ENCODE data around the gene C4orf17. TPM values are rescaled to one million over a fixed set of nuclear protein-coding genes. Genes with fewer than 3 reads are reported as not detected.

Gene C4orf17
- total RNA-seq, 1 donor from 2014 or later: not detected

DNA sequence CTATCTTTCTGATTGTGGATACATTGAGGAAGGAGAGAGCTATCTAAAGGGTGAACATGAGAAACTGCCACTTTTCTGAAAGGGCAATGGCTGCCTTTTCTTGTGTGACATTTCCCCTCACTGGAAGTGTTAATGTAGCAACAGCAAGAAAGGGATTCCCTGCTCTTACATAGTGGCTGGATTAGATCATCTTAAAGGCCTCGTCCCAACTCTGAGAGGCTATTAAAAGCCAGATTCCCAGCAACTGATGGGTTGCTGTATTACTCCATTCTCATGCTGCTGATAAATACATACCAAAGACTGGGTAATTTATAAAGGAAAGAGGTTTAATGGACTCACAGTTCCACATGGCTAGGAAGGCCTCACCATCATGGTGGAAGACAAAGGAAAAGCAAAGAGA, 41.9 kb upstream of the C4orf17 start:
- POLR2A ChIA-PET: no interaction called here
- DNase-seq (no peak), ATAC-seq (ENCODE audit: low read depth) (no peak)

DNA sequence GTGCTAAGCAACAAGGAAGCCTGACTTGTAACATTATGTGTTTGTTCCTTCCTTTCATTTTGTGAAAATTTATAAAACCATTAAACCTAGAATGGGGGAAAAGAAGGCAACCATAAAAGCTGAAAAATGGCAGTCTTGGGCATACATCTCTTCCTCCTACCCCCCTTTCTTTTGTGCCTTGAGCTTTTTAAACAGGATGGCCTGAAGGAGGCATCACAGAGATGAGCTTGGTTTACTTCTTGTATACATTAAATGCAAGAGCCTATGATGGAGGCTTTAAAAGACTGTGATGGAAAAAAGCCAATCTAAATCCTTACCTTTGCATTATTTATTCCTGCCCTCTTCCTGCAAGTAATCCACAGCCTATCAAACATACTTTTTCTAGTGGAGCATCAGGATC, 39.5 kb upstream of the C4orf17 start:
- Mint-ChIP-seq H3K4me3 (no peak overlapping the region), H3K36me3 (ENCODE audit: low read depth) (no peaks in the 10 kb centered on the region), H3K27ac (no peak overlapping the region), H3K27me3 (peaks cover 15% of the 10 kb centered on the region), H3K9me3 (no peaks in the 10 kb centered on the region), H3K4me1 (no peaks in the 10 kb centered on the region)
- CTCF ChIA-PET: no interaction called here
- DNase-seq (no peak), ATAC-seq (ENCODE audit: low read depth) (no peak)
- TF ChIP-seq, protein P1, sequence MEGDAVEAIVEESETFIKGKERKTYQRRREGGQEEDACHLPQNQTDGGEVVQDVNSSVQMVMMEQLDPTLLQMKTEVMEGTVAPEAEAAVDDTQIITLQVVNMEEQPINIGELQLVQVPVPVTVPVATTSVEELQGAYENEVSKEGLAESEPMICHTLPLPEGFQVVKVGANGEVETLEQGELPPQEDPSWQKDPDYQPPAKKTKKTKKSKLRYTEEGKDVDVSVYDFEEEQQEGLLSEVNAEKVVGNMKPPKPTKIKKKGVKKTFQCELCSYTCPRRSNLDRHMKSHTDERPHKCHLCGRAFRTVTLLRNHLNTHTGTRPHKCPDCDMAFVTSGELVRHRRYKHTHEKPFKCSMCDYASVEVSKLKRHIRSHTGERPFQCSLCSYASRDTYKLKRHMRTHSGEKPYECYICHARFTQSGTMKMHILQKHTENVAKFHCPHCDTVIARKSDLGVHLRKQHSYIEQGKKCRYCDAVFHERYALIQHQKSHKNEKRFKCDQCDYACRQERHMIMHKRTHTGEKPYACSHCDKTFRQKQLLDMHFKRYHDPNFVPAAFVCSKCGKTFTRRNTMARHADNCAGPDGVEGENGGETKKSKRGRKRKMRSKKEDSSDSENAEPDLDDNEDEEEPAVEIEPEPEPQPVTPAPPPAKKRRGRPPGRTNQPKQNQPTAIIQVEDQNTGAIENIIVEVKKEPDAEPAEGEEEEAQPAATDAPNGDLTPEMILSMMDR (IDR thresholded peaks at IDR 0.05): no peak
- intact Hi-C loops (cut with micrococcal nuclease): no loop called here
- POLR2A ChIA-PET: no interaction called here

More for the DNA sequence above, 41.9 kb upstream of the C4orf17 start:
- intact Hi-C loops (cut with micrococcal nuclease): no loop called here
- Mint-ChIP-seq H3K27ac (no peak overlapping the region), H3K4me3 (no peak overlapping the region), H3K36me3 (ENCODE audit: low read depth) (no peaks in the 10 kb centered on the region), H3K9me3 (no peaks in the 10 kb centered on the region), H3K27me3 (peaks cover 21% of the 10 kb centered on the region), H3K4me1 (no peaks in the 10 kb centered on the region)
- CTCF ChIA-PET: no interaction called here
- TF ChIP-seq, protein P1 (IDR thresholded peaks at IDR 0.05): no peak

DNA sequence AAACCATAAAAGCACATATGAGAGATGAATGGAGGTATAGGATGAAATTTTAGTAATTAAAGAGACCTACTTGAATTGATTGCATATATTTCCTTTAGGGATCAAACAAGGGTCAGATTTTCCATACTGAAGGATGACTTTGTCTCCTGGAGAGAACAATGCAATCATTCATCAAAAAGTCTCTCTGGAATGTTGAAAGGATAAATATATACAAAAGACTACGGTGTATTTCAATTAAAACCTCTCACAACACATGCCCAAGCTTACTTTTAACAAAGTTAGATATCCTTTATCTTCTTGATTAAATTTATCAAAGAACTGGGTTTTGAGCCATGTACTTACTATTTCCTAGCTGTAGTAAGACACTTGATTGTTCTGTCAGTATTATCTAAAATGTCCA, 38.9 kb upstream of the C4orf17 start:
- TF ChIP-seq, protein P1 (IDR thresholded peaks at IDR 0.05): no peak
- intact Hi-C loops (cut with micrococcal nuclease): no loop called here
- Mint-ChIP-seq H3K9me3 (no peaks in the 10 kb centered on the region), H3K27me3 (peaks cover 15% of the 10 kb centered on the region), H3K4me1 (no peaks in the 10 kb centered on the region), H3K27ac (no peak overlapping the region), H3K4me3 (no peak overlapping the region), H3K36me3 (ENCODE audit: low read depth) (no peaks in the 10 kb centered on the region)
- CTCF ChIA-PET: no interaction called here
- no peak for ATAC-seq (ENCODE audit: low read depth)
- POLR2A ChIA-PET: no interaction called here
- DNase-seq: no peak

DNA sequence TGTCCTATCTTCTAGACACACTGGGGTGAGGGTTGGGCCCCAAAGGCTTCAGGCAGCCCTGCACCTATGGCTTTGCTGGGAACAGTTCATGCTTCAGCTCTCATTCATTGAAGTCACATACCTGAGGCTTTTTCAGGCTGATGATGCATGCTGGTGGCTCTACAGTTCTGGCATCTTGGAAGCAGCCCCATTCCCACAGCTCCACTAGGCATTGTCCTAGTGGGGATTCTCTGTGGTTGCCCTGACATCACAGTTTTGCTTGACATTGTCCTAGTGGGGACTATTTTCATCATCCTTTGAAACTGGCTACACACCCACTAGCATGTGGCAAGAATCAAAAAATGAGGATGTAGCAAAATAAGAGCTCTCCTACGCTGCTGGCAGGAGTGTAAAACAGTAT, 37.7 kb upstream of the C4orf17 start:
- ATAC-seq (ENCODE audit: low read depth) (no peak), DNase-seq (no peak)
- POLR2A ChIA-PET: no interaction called here
- Mint-ChIP-seq H3K27ac (no peak overlapping the region), H3K36me3 (ENCODE audit: low read depth) (no peaks in the 10 kb centered on the region), H3K4me3 (no peak overlapping the region), H3K27me3 (peaks cover 13% of the 10 kb centered on the region), H3K9me3 (no peaks in the 10 kb centered on the region), H3K4me1 (no peaks in the 10 kb centered on the region)
- intact Hi-C loops (cut with micrococcal nuclease): no loop called here
- TF ChIP-seq, protein P1 (IDR thresholded peaks at IDR 0.05): no peak
- CTCF ChIA-PET: no interaction called here

DNA sequence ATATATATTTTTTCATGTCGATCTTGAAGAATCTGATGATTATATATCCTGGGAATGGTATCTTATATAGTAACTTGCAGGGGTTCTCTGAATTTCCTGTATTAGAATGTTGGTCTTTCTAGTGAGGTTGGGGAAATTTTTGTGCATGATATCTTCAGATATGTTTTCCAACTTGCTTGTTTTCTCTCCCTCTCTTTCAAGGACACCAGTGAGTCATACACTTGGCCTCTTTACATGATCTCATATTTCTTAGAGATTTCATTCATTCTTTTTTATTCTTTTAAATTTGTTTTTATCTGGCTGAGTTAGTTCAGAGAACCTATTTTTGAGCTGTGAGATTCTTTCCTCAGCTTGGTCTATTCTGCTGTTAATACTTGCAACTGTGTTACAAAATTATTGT, 27.2 kb upstream of the C4orf17 start:
- Mint-ChIP-seq H3K27ac (no peak overlapping the region), H3K9me3 (peaks cover 14% of the 10 kb centered on the region), H3K27me3 (no peaks in the 10 kb centered on the region), H3K36me3 (ENCODE audit: low read depth) (no peaks in the 10 kb centered on the region), H3K4me1 (no peaks in the 10 kb centered on the region), H3K4me3 (no peak overlapping the region)
- TF ChIP-seq, protein P1 (IDR thresholded peaks at IDR 0.05): no peak
- intact Hi-C loops (cut with micrococcal nuclease): no loop called here
- no peak for DNase-seq
- ChIA-PET POLR2A (no interaction called here), CTCF (no interaction called here)
- ATAC-seq (ENCODE audit: low read depth): no peak

Data from activated B cell treated with CpG ODN at 0.5 μM for 24 hours (primary cell).